Calu3 (cell line): ENCODE measurements around the gene CBR3. TPM values are rescaled to one million over a fixed set of nuclear protein-coding genes. Genes with fewer than 3 reads are reported as not detected.

Source experiments
- BruUV-seq: library from RNA; stranded (reverse); fragments of 400-500 nt; replicated peaks from 2 replicates; lab custom pipeline; 2021; lab: Mats Ljungman, UMichigan
- CTCF ChIA-PET: fragments of 300-600 bp; sonication (Branson Sonifier 250); formaldehyde crosslinking; loops from one replicate; lab custom pipeline; 2022; ENCODE audit warnings: antibody characterized with exemption; lab: Charles Lee
- DNase-seq: peaks from one replicate; pipeline ENCODE4 v3.0.0; 2022
- H3K27ac Mint-ChIP-seq: one replicate; pipeline ENCODE4 v1.8.0; 2022; ENCODE audit warnings: mixed read lengths; ENCODE audit not compliant: unreplicated experiment
- H3K27me3 Mint-ChIP-seq: one replicate; pipeline ENCODE4 v1.8.0; 2022; ENCODE audit warnings: mixed read lengths; ENCODE audit not compliant: unreplicated experiment
- H3K36me3 Mint-ChIP-seq: one replicate; pipeline ENCODE4 v1.8.0; 2022; ENCODE audit warnings: mild to moderate bottlenecking, moderate library complexity, mixed read lengths; ENCODE audit not compliant: insufficient read depth, unreplicated experiment
- H3K4me1 Mint-ChIP-seq: one replicate; pipeline ENCODE4 v1.8.0; 2022; ENCODE audit warnings: mild to moderate bottlenecking, low read depth, mixed read lengths; ENCODE audit not compliant: unreplicated experiment
- H3K4me3 Mint-ChIP-seq: one replicate; pipeline ENCODE4 v1.8.0; 2022; ENCODE audit warnings: mild to moderate bottlenecking, low read depth, moderate library complexity, mixed read lengths; ENCODE audit not compliant: unreplicated experiment
- H3K9me3 Mint-ChIP-seq: one replicate; pipeline ENCODE4 v1.8.0; 2022; ENCODE audit warnings: low read depth, mixed read lengths; ENCODE audit not compliant: unreplicated experiment
- intact Hi-C: fragments of 100-400 bp; cut with micrococcal nuclease; formaldehyde crosslinking; loops from one replicate; pipeline ENCODE4 v1.10.0; 2022; ENCODE audit not compliant: unreplicated experiment
- total RNA-seq: library from RNA; stranded (reverse); gene quantifications from 2 replicates; pipeline ENCODE4 v1.2.3, GENCODE V29; 2022
- TF ChIP-seq, protein P1 (sequence below): fragments of 200-600 bp; IDR thresholded peaks from one replicate; pipeline ENCODE4 v1.8.0; 2022; ENCODE audit warnings: antibody characterized with exemption; ENCODE audit not compliant: unreplicated experiment

The CBR3 gene
- total RNA-seq, 1 experiment from 2014 or later = 2.8 TPM

DNA sequence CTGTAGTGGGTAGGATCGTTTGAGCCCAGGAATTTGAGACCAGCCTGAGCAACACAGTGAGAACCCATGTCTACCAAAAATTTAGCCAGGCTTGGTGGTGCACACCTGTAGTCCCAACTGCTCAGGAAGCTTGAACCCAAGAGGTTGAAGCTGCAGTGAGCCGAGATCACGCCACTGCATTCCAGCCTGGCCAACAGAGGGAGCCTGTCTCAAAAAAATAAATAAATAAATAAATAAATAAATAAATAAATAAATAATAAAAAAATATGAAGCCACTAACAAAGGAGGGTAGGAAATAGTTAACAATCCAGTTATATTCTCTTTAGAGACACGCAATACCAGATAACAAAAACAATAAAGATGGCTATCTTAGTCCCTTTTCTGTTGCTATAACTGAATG, 11.9 kb upstream of the CBR3 start:
- Mint-ChIP-seq H3K9me3 (no peaks in the 10 kb centered on the region), H3K27ac (no peak overlapping the region), H3K4me1 (peaks cover 10% of the 10 kb centered on the region), H3K36me3 (no peaks in the 10 kb centered on the region), H3K4me3 (no peak overlapping the region), H3K27me3 (no peaks in the 10 kb centered on the region)
- BruUV-seq = no TSS peak
- CTCF ChIA-PET = no interaction called here
- intact Hi-C loops = no loop called here
- DNase-seq = no peak
- TF ChIP-seq, protein P1, sequence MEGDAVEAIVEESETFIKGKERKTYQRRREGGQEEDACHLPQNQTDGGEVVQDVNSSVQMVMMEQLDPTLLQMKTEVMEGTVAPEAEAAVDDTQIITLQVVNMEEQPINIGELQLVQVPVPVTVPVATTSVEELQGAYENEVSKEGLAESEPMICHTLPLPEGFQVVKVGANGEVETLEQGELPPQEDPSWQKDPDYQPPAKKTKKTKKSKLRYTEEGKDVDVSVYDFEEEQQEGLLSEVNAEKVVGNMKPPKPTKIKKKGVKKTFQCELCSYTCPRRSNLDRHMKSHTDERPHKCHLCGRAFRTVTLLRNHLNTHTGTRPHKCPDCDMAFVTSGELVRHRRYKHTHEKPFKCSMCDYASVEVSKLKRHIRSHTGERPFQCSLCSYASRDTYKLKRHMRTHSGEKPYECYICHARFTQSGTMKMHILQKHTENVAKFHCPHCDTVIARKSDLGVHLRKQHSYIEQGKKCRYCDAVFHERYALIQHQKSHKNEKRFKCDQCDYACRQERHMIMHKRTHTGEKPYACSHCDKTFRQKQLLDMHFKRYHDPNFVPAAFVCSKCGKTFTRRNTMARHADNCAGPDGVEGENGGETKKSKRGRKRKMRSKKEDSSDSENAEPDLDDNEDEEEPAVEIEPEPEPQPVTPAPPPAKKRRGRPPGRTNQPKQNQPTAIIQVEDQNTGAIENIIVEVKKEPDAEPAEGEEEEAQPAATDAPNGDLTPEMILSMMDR = no peak

DNA sequence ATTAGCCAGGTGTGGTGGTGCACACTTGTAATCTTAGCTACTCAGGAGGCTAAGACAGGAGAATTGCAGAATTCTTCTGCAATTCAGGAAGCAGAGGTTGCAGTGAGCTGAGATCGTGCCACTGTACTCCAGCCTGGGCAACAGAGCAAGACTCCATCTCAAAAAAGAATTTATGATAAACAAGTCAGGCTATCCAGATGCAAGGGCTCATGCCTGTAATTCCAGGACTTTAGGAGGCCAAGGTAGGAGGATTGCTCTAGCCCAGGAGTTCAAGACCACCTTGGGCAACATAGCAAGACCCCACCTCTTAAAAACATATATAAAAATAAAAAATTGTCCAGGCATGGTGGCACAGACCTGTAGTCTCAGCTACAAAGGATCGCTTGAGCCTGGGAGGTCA, 10.5 kb upstream of the CBR3 start:
- Mint-ChIP-seq H3K27ac (no peak overlapping the region), H3K4me1 (peaks cover 10% of the 10 kb centered on the region), H3K27me3 (no peaks in the 10 kb centered on the region), H3K9me3 (no peaks in the 10 kb centered on the region), H3K36me3 (peaks cover 10% of the 10 kb centered on the region), H3K4me3 (no peak overlapping the region)
- CTCF ChIA-PET = interaction anchor here (0.6 kb wide), 1 partner anchor 9 kb away, joined by 9 read pairs; no protein-coding TSS in a partner anchor
- BruUV-seq = no TSS peak
- DNase-seq = no peak
- intact Hi-C loops = no loop called here
- TF ChIP-seq, protein P1 = no peak

DNA sequence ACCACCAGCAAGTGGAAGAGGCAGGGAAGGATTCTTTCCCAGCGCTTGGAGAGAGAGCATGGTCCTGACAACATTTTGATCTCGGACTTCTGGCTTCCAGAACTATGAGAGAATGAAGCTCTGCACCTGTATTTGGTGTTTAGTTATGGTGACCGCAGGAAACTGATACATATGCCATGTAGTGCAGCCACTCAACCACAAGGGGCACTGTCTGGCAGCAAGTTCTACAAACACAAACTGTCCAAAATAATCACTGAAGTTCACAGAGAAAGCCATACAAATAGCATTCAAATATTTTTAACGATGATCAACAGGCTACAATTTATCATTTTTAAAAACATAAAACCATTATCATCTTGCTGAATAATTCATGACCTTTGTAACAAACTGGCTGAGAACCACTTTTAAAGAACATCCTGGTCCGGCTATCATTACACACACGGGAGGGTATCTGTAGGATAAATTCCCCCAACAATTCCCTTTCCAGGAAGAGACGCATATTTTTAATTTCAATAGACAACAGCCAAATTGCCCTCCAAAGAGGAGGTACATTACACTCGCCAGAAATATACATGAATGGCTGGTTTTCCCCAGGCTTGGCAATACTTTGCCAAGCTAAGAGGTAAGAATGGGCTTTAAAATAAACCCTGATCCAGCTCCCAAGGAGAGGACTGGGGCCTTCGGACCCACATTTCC, 9.2 kb upstream of the CBR3 start:
- DNase-seq = peak; percentile 36
- H3K27me3 Mint-ChIP-seq = no peaks in the 10 kb centered on the region
- TF ChIP-seq, protein P1 = peak; percentile 52
- H3K9me3 Mint-ChIP-seq = no peaks in the 10 kb centered on the region
- no peak overlapping the region for H3K4me3 Mint-ChIP-seq
- CTCF ChIA-PET = no interaction called here
- H3K36me3 Mint-ChIP-seq = peaks cover 16% of the 10 kb centered on the region
- no TSS peak for BruUV-seq
- peaks cover 10% of the 10 kb centered on the region for H3K4me1 Mint-ChIP-seq
- no peak overlapping the region for H3K27ac Mint-ChIP-seq
- intact Hi-C loops = no loop called here

DNA sequence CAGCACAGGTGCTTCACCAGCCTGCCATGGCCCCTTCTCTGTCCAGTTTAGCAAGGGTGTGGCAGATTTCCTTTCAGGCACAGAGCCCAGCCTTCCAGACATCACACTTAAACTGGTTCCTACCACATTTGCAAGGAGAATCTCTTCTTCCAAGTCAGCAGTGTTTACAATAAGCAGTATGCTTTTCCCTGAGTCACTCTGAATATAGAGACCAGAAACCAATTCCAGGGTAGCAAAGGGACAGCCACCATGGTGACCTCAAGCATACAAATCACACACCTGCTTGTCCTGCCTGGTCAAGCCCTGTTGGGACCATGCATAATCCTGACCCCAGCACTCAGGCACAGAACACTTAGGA, 8.7 kb upstream of the CBR3 start:
- no TSS peak for BruUV-seq
- Mint-ChIP-seq H3K9me3 (no peaks in the 10 kb centered on the region), H3K36me3 (peaks cover 17% of the 10 kb centered on the region), H3K4me1 (peaks cover 10% of the 10 kb centered on the region), H3K27ac (no peak overlapping the region), H3K27me3 (no peaks in the 10 kb centered on the region), H3K4me3 (no peak overlapping the region)
- intact Hi-C loops = no loop called here
- DNase-seq = no peak
- TF ChIP-seq, protein P1 = no peak
- CTCF ChIA-PET = no interaction called here
